HepG2 (cell line): ENCODE measurements around the gene CFAP97. TPM values are rescaled to one million over a fixed set of nuclear protein-coding genes. Genes with fewer than 3 reads are reported as not detected.

Experiments used
- CCDC6 ChIP-seq: sonication (generic); formaldehyde crosslinking; IDR thresholded peaks from 2 replicates; pipeline ENCODE4 v1.8.1; 2022; ENCODE audit warnings: mild to moderate bottlenecking, missing genetic modification reagents, moderate library complexity
- FOXA3 ChIP-seq: IDR thresholded peaks from 2 replicates; pipeline ENCODE4 v1.6.1; 2016; ENCODE audit warnings: missing genetic modification reagents, missing compliant biosample characterization
- GATAD2A ChIP-seq: IDR thresholded peaks from 2 replicates; pipeline ENCODE4 v1.6.1; 2016
- GZF1 ChIP-seq: sonication (generic); formaldehyde crosslinking; IDR thresholded peaks from 2 replicates; pipeline ENCODE4 v1.5.1; 2020; ENCODE audit warnings: mild to moderate bottlenecking, missing genetic modification reagents
- IKZF4 ChIP-seq: sonication (generic); formaldehyde crosslinking; IDR thresholded peaks from 2 replicates; pipeline ENCODE4 v1.5.1; 2020; ENCODE audit warnings: borderline replicate concordance, mild to moderate bottlenecking, low read depth, missing genetic modification reagents; ENCODE audit errors: not compliant biosample characterization
- JUND ChIP-seq: sonication (generic); formaldehyde crosslinking; IDR thresholded peaks from 2 replicates; pipeline ENCODE4 v1.8.0; 2022; ENCODE audit warnings: mild to moderate bottlenecking, missing genetic modification reagents
- KDM4B ChIP-seq: sonication (generic); formaldehyde crosslinking; IDR thresholded peaks from 2 replicates; pipeline ENCODE4 v1.4.0; 2020; ENCODE audit warnings: missing genetic modification reagents
- KLF9 ChIP-seq: IDR thresholded peaks from 2 replicates; pipeline ENCODE4 v1.6.1; 2016; ENCODE audit warnings: low read depth
- MAZ ChIP-seq, 2 experiments: sonication (generic) in 1 of 2; formaldehyde crosslinking in 1 of 2; IDR thresholded peaks; 2 replicates each; pipeline versions ENCODE4 v1.5.0 to v1.6.1; 2012 to 2020; ENCODE audit warnings: low read depth in 2 of 2, mild to moderate bottlenecking in 2 of 2, borderline replicate concordance in 1 of 2, improper control_type of control experiment in 1 of 2, low read length in 1 of 2, missing genetic modification reagents in 1 of 2, moderate library complexity in 1 of 2
- NFATC3 ChIP-seq: sonication (generic); formaldehyde crosslinking; IDR thresholded peaks from 2 replicates; pipeline ENCODE4 v1.5.1; 2020; ENCODE audit warnings: mild to moderate bottlenecking, missing genetic modification reagents
- NR2F6 ChIP-seq, 2 experiments: IDR thresholded peaks; 2 replicates each; pipeline ENCODE4 v1.6.1; 2016; ENCODE audit warnings: antibody characterized with exemption in 1 of 2, mild to moderate bottlenecking in 1 of 2
- POGZ ChIP-seq: sonication (generic); formaldehyde crosslinking; IDR thresholded peaks from 2 replicates; pipeline ENCODE4 v1.4.0; 2020; ENCODE audit warnings: mild to moderate bottlenecking, missing genetic modification reagents
- RARG ChIP-seq: sonication (generic); formaldehyde crosslinking; IDR thresholded peaks from 2 replicates; pipeline ENCODE4 v1.4.0; 2020; ENCODE audit warnings: low read depth, mild to moderate bottlenecking, missing genetic modification reagents
- SALL1 ChIP-seq: sonication (generic); formaldehyde crosslinking; IDR thresholded peaks from 2 replicates; pipeline ENCODE4 v1.8.0; 2022; ENCODE audit warnings: mild to moderate bottlenecking, missing genetic modification reagents
- SMARCE1 ChIP-seq: fragments of 450-650 bp; IDR thresholded peaks from 2 replicates; pipeline ENCODE4 v1.6.1; 2017; ENCODE audit warnings: borderline replicate concordance
- ZNF143 ChIP-seq: sonication (generic); formaldehyde crosslinking; IDR thresholded peaks from 2 replicates; pipeline ENCODE4 v1.4.0; 2020; ENCODE audit warnings: missing genetic modification reagents
- ZNF207 ChIP-seq: fragments of 450-650 bp; IDR thresholded peaks from 2 replicates; pipeline ENCODE4 v1.6.1; 2016; ENCODE audit warnings: antibody characterized with exemption, borderline replicate concordance
- ZNF333 ChIP-seq: sonication (generic); formaldehyde crosslinking; IDR thresholded peaks from 2 replicates; pipeline ENCODE4 v1.4.0; 2020; ENCODE audit warnings: mild to moderate bottlenecking, missing genetic modification reagents, borderline replicate concordance
- ZNF460 ChIP-seq: sonication (generic); formaldehyde crosslinking; IDR thresholded peaks from 2 replicates; pipeline ENCODE4 v1.5.1; 2020; ENCODE audit warnings: missing genetic modification reagents, mild to moderate bottlenecking, borderline replicate concordance
- ZNF570 ChIP-seq: sonication (generic); formaldehyde crosslinking; IDR thresholded peaks from 2 replicates; pipeline ENCODE4 v1.4.0; 2020; ENCODE audit warnings: mild to moderate bottlenecking, missing genetic modification reagents, borderline replicate concordance
- polyA plus RNA-seq, 8 experiments: library from polyadenylated mRNA; depleted of rRNA in 3 of 8; stranded (reverse) in 7 of 8; unstranded in 1 of 8; fragments of >200 nt; fragmentation: Illumina TruSeq in 4 of 8; extraction: Trizol in 4 of 8; gene quantifications; 2 replicates each; pipeline versions ENCODE4 v1.2.1 to v1.2.3, GENCODE V29; 2011 to 2016; ENCODE audit warnings: low read depth in 4 of 8, missing spikeins in 1 of 8, mixed read lengths in 1 of 8; ENCODE audit not compliant: insufficient read depth in 1 of 8
- total RNA-seq, 5 experiments: library from RNA; depleted of rRNA; stranded (reverse); fragments of >200 nt; fragmentation: Illumina TruSeq; extraction: Trizol; gene quantifications; 2 replicates each; pipeline ENCODE4 v1.2.3, GENCODE V29; 2016; ENCODE audit warnings: low read depth in 1 of 5
- TF ChIP-seq, protein P1 (sequence below): sonication (generic); formaldehyde crosslinking; IDR thresholded peaks from 2 replicates; pipeline ENCODE4 v1.4.0; 2020; ENCODE audit warnings: missing genetic modification reagents
- TF ChIP-seq, protein P2 (sequence below): sonication (generic); formaldehyde crosslinking; IDR thresholded peaks from 2 replicates; pipeline ENCODE4 v1.4.0; 2020; ENCODE audit warnings: missing genetic modification reagents

The CFAP97 gene
- total and polyA plus RNA-seq, 2 of the 13 experiments (the other 11 are each of a cell fraction or from before 2014, with no cell fraction given), result 32.1 to 44.4 TPM

DNA sequence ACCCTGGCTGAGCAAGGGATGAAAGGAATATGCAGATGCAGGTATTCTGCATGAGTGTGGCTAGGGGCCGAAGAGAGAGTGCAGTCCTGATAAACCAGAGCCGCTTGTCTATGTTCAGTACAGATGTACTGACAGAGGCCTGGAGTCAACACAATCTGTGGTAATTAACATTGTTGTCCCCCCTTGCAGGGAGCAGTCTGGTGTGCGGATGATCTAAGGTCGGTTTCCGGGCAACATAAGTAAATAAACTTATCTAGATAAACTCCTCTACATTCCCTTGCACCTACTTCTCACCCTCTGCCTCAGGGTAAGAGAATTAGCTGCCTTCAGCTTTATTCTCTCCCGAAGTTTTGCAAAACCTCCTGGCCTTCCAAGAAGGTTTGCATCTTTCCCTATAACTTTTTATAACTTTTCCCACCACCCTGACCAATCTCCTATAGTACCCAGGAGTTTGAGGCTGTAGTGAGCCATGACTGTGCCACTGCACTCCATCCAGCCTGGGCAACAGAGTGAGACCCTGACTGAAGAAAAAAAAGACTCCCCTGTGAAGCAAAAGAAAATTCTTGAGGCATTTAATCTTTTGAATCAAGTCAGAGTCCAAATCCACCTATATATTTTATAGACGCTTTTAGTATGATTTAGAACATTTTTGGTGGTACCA lies 32.2 kb upstream of the CFAP97 start (continued):
- TF ChIP-seq JUND (CRISPR knock-in tag), result no peak
- no peak for TF ChIP-seq KLF9 (CRISPR knock-in tag)
- TF ChIP-seq GZF1 (CRISPR knock-in tag), result no peak
- TF ChIP-seq ZNF570 (CRISPR knock-in tag), result no peak
- TF ChIP-seq FOXA3, result peak; percentile 82
- 0 out of 2 replicates have a peak, but pooled peaks have one; percentile 31 for TF ChIP-seq MAZ (IDR thresholded peaks at IDR 0.05; ENCODE audit: borderline replicate concordance, low read depth, low read length)
- TF ChIP-seq MAZ (CRISPR knock-in tag; IDR thresholded peaks at IDR 0.05; ENCODE audit: low read depth), result no peak
- no peak for TF ChIP-seq ZNF143 (CRISPR knock-in tag)
- TF ChIP-seq SALL1 (CRISPR knock-in tag), result peak; percentile 52; the same call in 1 of the 2 replicates
- TF ChIP-seq ZNF207, result no peak
- 0 out of 2 replicates have a peak, but pooled peaks have one; percentile 40 for TF ChIP-seq POGZ (CRISPR knock-in tag)
- no peak for TF ChIP-seq ZNF460
- no peak for TF ChIP-seq RARG
- no peak for TF ChIP-seq KDM4B (CRISPR knock-in tag)
- TF ChIP-seq IKZF4 (CRISPR knock-in tag), result no peak
- TF ChIP-seq, protein P1, sequence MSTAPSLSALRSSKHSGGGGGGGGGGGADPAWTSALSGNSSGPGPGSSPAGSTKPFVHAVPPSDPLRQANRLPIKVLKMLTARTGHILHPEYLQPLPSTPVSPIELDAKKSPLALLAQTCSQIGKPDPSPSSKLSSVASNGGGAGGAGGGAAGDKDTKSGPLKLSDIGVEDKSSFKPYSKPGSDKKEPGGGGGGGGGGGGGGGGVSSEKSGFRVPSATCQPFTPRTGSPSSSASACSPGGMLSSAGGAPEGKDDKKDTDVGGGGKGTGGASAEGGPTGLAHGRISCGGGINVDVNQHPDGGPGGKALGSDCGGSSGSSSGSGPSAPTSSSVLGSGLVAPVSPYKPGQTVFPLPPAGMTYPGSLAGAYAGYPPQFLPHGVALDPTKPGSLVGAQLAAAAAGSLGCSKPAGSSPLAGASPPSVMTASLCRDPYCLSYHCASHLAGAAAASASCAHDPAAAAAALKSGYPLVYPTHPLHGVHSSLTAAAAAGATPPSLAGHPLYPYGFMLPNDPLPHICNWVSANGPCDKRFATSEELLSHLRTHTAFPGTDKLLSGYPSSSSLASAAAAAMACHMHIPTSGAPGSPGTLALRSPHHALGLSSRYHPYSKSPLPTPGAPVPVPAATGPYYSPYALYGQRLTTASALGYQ (CRISPR knock-in tag), result no peak
- TF ChIP-seq, protein P2, sequence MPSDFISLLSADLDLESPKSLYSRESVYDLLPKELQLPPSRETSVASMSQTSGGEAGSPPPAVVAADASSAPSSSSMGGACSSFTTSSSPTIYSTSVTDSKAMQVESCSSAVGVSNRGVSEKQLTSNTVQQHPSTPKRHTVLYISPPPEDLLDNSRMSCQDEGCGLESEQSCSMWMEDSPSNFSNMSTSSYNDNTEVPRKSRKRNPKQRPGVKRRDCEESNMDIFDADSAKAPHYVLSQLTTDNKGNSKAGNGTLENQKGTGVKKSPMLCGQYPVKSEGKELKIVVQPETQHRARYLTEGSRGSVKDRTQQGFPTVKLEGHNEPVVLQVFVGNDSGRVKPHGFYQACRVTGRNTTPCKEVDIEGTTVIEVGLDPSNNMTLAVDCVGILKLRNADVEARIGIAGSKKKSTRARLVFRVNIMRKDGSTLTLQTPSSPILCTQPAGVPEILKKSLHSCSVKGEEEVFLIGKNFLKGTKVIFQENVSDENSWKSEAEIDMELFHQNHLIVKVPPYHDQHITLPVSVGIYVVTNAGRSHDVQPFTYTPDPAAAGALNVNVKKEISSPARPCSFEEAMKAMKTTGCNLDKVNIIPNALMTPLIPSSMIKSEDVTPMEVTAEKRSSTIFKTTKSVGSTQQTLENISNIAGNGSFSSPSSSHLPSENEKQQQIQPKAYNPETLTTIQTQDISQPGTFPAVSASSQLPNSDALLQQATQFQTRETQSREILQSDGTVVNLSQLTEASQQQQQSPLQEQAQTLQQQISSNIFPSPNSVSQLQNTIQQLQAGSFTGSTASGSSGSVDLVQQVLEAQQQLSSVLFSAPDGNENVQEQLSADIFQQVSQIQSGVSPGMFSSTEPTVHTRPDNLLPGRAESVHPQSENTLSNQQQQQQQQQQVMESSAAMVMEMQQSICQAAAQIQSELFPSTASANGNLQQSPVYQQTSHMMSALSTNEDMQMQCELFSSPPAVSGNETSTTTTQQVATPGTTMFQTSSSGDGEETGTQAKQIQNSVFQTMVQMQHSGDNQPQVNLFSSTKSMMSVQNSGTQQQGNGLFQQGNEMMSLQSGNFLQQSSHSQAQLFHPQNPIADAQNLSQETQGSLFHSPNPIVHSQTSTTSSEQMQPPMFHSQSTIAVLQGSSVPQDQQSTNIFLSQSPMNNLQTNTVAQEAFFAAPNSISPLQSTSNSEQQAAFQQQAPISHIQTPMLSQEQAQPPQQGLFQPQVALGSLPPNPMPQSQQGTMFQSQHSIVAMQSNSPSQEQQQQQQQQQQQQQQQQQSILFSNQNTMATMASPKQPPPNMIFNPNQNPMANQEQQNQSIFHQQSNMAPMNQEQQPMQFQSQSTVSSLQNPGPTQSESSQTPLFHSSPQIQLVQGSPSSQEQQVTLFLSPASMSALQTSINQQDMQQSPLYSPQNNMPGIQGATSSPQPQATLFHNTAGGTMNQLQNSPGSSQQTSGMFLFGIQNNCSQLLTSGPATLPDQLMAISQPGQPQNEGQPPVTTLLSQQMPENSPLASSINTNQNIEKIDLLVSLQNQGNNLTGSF, result no peak
- TF ChIP-seq SMARCE1, result no peak
- no peak for TF ChIP-seq ZNF333 (CRISPR knock-in tag)
- TF ChIP-seq CCDC6 (CRISPR knock-in tag), result no peak
- 0 out of 2 replicates have a peak, but pooled peaks have one; percentile 48 for TF ChIP-seq GATAD2A
- TF ChIP-seq NFATC3 (CRISPR knock-in tag), result no peak
- no peak for TF ChIP-seq NR2F6 (IDR thresholded peaks at IDR 0.05)
- TF ChIP-seq NR2F6 (CRISPR knock-in tag; IDR thresholded peaks at IDR 0.05), result peak; percentile 38; the same call in 1 of the 2 replicates
